Transverse colon (tissue), 4 donors: ENCODE measurements around the gene PADI4. TPM values are rescaled to one million over a fixed set of nuclear protein-coding genes. Genes with fewer than 3 reads are reported as not detected.

Experiments
- DNase-seq: peaks from one replicate; pipeline ENCODE4 v3.0.0-alpha.2; 2019
- H3K27ac ChIP-seq, 4 donors: fragments of 200-600 bp; sonication (generic); 2 replicates each; pipeline ENCODE4 v1.5.1; 2016 to 2018; ENCODE audit warnings: inconsistent platforms in 4 of 4
- H3K27me3 ChIP-seq: fragments of 200-600 bp; sonication (generic); 2 replicates; pipeline ENCODE4 v1.5.1; 2017; ENCODE audit warnings: inconsistent platforms
- H3K36me3 ChIP-seq, 4 donors: fragments of 200-600 bp; sonication (generic); 2 replicates each; pipeline ENCODE4 v1.5.1; 2017 to 2019; ENCODE audit warnings: inconsistent platforms in 4 of 4
- H3K4me1 ChIP-seq, 4 donors: fragments of 200-600 bp; sonication (generic); 2 replicates each; pipeline ENCODE4 v1.5.1; 2017 to 2020; ENCODE audit warnings: inconsistent platforms in 4 of 4
- H3K4me3 ChIP-seq, 4 donors: fragments of 200-600 bp; sonication (generic); 1 replicate in 1 of 4; 2 replicates in 3 of 4; pipeline versions ENCODE4 v1.5.1 to v1.6.1; 2017 to 2019; ENCODE audit warnings: inconsistent platforms in 4 of 4
- H3K9me3 ChIP-seq, 2 donors: fragments of 200-600 bp; sonication (generic); 2 replicates each; pipeline ENCODE4 v1.5.1; 2017 to 2019; ENCODE audit warnings: inconsistent platforms in 2 of 2
- EP300 ChIP-seq: sonication (generic); formaldehyde crosslinking; IDR thresholded peaks from one replicate; pipeline ENCODE4 v1.6.1; 2017; ENCODE audit warnings: antibody characterized with exemption, low read depth
- POLR2A ChIP-seq: fragments of 450-650 bp; IDR thresholded peaks from one replicate; pipeline ENCODE4 v1.6.1; 2016; ENCODE audit warnings: antibody characterized with exemption, mild to moderate bottlenecking, moderate library complexity
- POLR2AphosphoS5 ChIP-seq, 3 donors: sonication (generic); formaldehyde crosslinking; IDR thresholded peaks; one replicate each; pipeline ENCODE4 v1.6.1; 2016; ENCODE audit warnings: antibody characterized with exemption in 3 of 3
- WGBS, 2 donors: methylation state at CpG; one replicate each; pipeline ENCODE4 v1.1.5; 2018; ENCODE audit warnings: low coverage in 1 of 2; 5-methylcytosine and 5-hydroxymethylcytosine counted together
- in situ Hi-C, 4 donors: fragments of 200-750 bp; cut with MboI; loops; one replicate each; pipeline versions ENCODE4 v1.15.0 to v1.15.1; 2017; ENCODE audit warnings: low sequenced_read_pairs in 3 of 4, low pct_ligation_motif_present in 1 of 4, low pct_unique_long_range_greater_than_20kb in 1 of 4
- intact Hi-C: fragments of 100-400 bp; cut with DNase I; formaldehyde crosslinking; loops from one replicate; pipeline ENCODE4 v1.15.1; 2023; ENCODE audit warnings: low total_unique reads
- total RNA-seq, 4 donors: library from RNA; depleted of rRNA; stranded (reverse); fragments of >200 nt; gene quantifications; one replicate each; pipeline ENCODE4 v1.1.0, GENCODE V29; 2016
- TF ChIP-seq, protein P1 (sequence below), 5 experiments: fragments of 200-600 bp in 3 of 5; fragments of 450-650 bp in 2 of 5; sonication (generic) in 3 of 5; IDR thresholded peaks; 1 replicate in 2 of 5; 2 replicates in 3 of 5; pipeline ENCODE4 v1.5.1; 2016 to 2017; ENCODE audit warnings: antibody characterized with exemption in 5 of 5, inconsistent platforms in 3 of 5, mild to moderate bottlenecking in 2 of 5, moderate library complexity in 1 of 5

Gene PADI4
- total RNA-seq, 4 donors from 2014 or later: not detected

DNA sequence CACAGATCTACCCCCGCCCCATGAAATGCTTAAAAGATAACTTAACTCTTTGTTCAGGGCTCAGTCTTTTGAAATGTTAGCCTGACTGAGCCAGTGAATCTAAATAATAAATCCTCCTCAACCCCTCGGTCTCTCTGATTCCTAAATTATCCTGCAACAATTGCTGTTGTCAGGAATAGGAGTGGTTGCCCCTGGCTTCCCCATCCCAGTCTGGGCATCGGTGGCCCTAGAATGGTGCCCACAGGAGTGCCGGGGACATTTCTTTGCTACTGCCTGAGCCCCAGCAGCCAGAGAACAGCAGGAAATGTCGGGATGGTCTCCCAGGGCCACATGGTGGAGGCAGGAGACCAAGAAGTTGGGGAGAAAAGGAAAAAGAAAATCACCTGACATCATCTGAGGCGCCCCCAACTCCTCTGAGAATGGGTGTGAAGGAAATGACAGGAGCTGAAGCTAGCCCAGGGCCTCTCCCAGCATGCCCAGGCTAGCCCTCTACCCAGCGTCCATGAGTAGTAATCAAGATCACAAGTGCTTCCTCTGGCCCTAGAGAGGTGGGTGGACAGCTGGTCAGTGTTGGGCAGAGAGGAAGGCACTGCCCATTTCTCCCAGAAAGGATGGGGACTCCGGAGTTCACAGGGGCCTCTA lies 1.6 kb downstream of the PADI4 start:
- H3K9me3 ChIP-seq: no peaks in the 10 kb centered on the region
- no peaks in the 10 kb centered on the region for H3K4me1 ChIP-seq
- intact Hi-C loops (no loop called here), in situ Hi-C loops (no loop called here)
- no peak overlapping the region for H3K27ac ChIP-seq
- TF ChIP-seq EP300: no peak
- TF ChIP-seq POLR2AphosphoS5 (IDR thresholded peaks at IDR 0.05): no peak
- TF ChIP-seq, protein P1, sequence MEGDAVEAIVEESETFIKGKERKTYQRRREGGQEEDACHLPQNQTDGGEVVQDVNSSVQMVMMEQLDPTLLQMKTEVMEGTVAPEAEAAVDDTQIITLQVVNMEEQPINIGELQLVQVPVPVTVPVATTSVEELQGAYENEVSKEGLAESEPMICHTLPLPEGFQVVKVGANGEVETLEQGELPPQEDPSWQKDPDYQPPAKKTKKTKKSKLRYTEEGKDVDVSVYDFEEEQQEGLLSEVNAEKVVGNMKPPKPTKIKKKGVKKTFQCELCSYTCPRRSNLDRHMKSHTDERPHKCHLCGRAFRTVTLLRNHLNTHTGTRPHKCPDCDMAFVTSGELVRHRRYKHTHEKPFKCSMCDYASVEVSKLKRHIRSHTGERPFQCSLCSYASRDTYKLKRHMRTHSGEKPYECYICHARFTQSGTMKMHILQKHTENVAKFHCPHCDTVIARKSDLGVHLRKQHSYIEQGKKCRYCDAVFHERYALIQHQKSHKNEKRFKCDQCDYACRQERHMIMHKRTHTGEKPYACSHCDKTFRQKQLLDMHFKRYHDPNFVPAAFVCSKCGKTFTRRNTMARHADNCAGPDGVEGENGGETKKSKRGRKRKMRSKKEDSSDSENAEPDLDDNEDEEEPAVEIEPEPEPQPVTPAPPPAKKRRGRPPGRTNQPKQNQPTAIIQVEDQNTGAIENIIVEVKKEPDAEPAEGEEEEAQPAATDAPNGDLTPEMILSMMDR (IDR thresholded peaks at IDR 0.05): no peak
- no peak for TF ChIP-seq POLR2A
- peaks cover 48% of the 10 kb centered on the region for H3K27me3 ChIP-seq
- no peaks in the 10 kb centered on the region for H3K36me3 ChIP-seq
- DNase-seq: no peak
- no peak overlapping the region for H3K4me3 ChIP-seq
- WGBS, 2 donors: 50 to 58% methylated on average over 5 to 8 of the region's 8 CpGs

GRCh38 chr1:17310068-17310640 lies 2.2 kb downstream of the PADI4 start:
- H3K9me3 ChIP-seq: no peaks in the 10 kb centered on the region
- H3K4me3 ChIP-seq: no peak overlapping the region
- no peaks in the 10 kb centered on the region for H3K4me1 ChIP-seq
- WGBS, 2 donors: 20 to 55% methylated on average over 3 to 7 of the region's 7 CpGs
- no peak overlapping the region for H3K27ac ChIP-seq
- no peak for TF ChIP-seq POLR2AphosphoS5 (IDR thresholded peaks at IDR 0.05)
- no peak for TF ChIP-seq EP300
- TF ChIP-seq POLR2A: no peak
- TF ChIP-seq, protein P1 (IDR thresholded peaks at IDR 0.05): no peak
- intact Hi-C loops: no loop called here
- in situ Hi-C loops: no loop called here
- no peak for DNase-seq
- H3K36me3 ChIP-seq: no peaks in the 10 kb centered on the region
- H3K27me3 ChIP-seq: peaks cover 51% of the 10 kb centered on the region

GRCh38 chr1:17313530-17314309 lies 5.7 kb downstream of the PADI4 start:
- Histone ChIP-seq H3K27me3 (peaks cover 43% of the 10 kb centered on the region), H3K4me3 (no peak overlapping the region), H3K9me3 (no peaks in the 10 kb centered on the region), H3K27ac (no peak overlapping the region), H3K36me3 (no peaks in the 10 kb centered on the region), H3K4me1 (no peaks in the 10 kb centered on the region)
- intact Hi-C loops: no loop called here
- TF ChIP-seq, protein P1 (IDR thresholded peaks at IDR 0.05): no peak
- TF ChIP-seq POLR2A (no peak), EP300 (no peak), POLR2AphosphoS5 (IDR thresholded peaks at IDR 0.05) (no peak)
- in situ Hi-C loops: no loop called here
- WGBS, 2 donors: 73 to 93% methylated on average over 3 to 9 of the region's 9 CpGs
- no peak for DNase-seq

DNA sequence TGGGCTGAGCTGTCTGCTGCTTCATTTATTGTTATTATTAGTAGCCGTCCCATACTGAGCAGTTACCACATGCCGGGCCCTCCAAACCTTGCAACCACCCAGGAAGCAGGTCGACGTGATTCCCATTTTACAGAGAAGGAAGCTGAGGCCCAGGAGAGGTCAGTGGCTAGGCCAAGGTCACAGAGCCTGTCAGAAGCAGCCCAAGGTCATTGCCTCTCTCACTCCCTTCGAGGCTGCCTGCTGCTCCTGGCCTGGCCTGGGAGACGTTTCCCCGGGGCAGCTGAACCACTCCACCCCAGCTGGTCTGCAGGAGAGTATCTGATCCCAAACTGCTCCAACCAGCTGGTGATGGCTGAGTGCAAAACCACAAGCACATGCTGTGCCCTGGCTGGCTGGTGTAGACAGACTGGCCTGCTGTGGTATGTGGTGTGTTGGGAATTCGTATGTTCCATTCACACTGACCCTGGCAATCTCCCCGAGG lies 6.5 kb downstream of the PADI4 start:
- H3K4me3 ChIP-seq: no peak overlapping the region
- in situ Hi-C loops: no loop called here
- no peak for DNase-seq
- 64% methylated on average over 9 of the region's 9 CpGs; no CpG with 5 or more reads in 1 of the 2 donors for WGBS, 2 donors
- H3K4me1 ChIP-seq: no peaks in the 10 kb centered on the region
- no peaks in the 10 kb centered on the region for H3K36me3 ChIP-seq
- H3K27ac ChIP-seq: no peak overlapping the region
- H3K9me3 ChIP-seq: no peaks in the 10 kb centered on the region
- TF ChIP-seq, protein P1 (IDR thresholded peaks at IDR 0.05): no peak
- TF ChIP-seq POLR2A (no peak), EP300 (no peak), POLR2AphosphoS5 (IDR thresholded peaks at IDR 0.05) (no peak)
- intact Hi-C loops: no loop called here
- peaks cover 37% of the 10 kb centered on the region for H3K27me3 ChIP-seq
